Mesenchymal stem cell (in vitro differentiated cells and primary cell): ENCODE data around the gene TRAM2.

ENCODE experiments used
- DNase-seq: peaks from one replicate; pipeline ENCODE4 v3.0.0-alpha.2; 2013
- H2AFZ ChIP-seq: one replicate; pipeline ENCODE4 v1.6.1; 2013; ENCODE audit warnings: low read depth, mild to moderate bottlenecking, control low read depth, inconsistent platforms, low read length, moderate library complexity
- H2AK5ac ChIP-seq: 2 replicates; pipeline ENCODE4 v1.6.1; 2013; ENCODE audit warnings: low read length, moderate library complexity, mild to moderate bottlenecking, inconsistent platforms; ENCODE audit not compliant: severe bottlenecking
- H2BK120ac ChIP-seq: one replicate; pipeline ENCODE4 v1.6.1; 2013; ENCODE audit warnings: low read depth, mild to moderate bottlenecking, inconsistent platforms, low read length, moderate library complexity
- H2BK12ac ChIP-seq, 2 experiments: one replicate each; pipeline ENCODE4 v1.6.1; 2013; ENCODE audit warnings: inconsistent platforms in 2 of 2, low read length in 2 of 2, mild to moderate bottlenecking in 2 of 2, moderate library complexity in 2 of 2, control low read depth in 1 of 2
- H2BK15ac ChIP-seq: one replicate; pipeline ENCODE4 v1.6.1; 2013; ENCODE audit warnings: mild to moderate bottlenecking, low read depth, inconsistent platforms; ENCODE audit not compliant: poor library complexity, severe bottlenecking
- H2BK5ac ChIP-seq: 2 replicates; pipeline ENCODE4 v1.6.1; 2013; ENCODE audit warnings: low read depth, mild to moderate bottlenecking, low read length, control low read depth, inconsistent platforms; ENCODE audit not compliant: poor library complexity, severe bottlenecking
- H3K14ac ChIP-seq, 2 experiments: one replicate each; pipeline ENCODE4 v1.6.1; 2013; ENCODE audit warnings: inconsistent platforms in 2 of 2, low read length in 2 of 2, control low read depth in 1 of 2, mild to moderate bottlenecking in 1 of 2, moderate library complexity in 1 of 2
- H3K18ac ChIP-seq, 2 experiments: one replicate each; pipeline ENCODE4 v1.6.1; 2013; ENCODE audit warnings: inconsistent platforms in 2 of 2, low read length in 2 of 2, control low read depth in 1 of 2, low read depth in 1 of 2, mild to moderate bottlenecking in 1 of 2
- H3K23ac ChIP-seq, 2 experiments: one replicate each; pipeline ENCODE4 v1.6.1; 2013; ENCODE audit warnings: inconsistent platforms in 2 of 2, low read length in 2 of 2, mild to moderate bottlenecking in 2 of 2, moderate library complexity in 2 of 2, control low read depth in 1 of 2
- H3K27ac ChIP-seq: 2 replicates; pipeline ENCODE4 v1.5.1; 2013; ENCODE audit warnings: mild to moderate bottlenecking, moderate library complexity, low read length, control low read depth, inconsistent platforms; ENCODE audit not compliant: poor library complexity, severe bottlenecking
- H3K27me3 ChIP-seq, 2 experiments: 2 replicates each; pipeline versions ENCODE4 v1.6.1 to v1.7.0; 2013; ENCODE audit warnings: low read length in 2 of 2, mild to moderate bottlenecking in 2 of 2, moderate library complexity in 2 of 2, control low read depth in 1 of 2, inconsistent platforms in 1 of 2; ENCODE audit not compliant: control insufficient read depth in 1 of 2, insufficient read depth in 1 of 2
- H3K36me3 ChIP-seq, 2 experiments: 2 replicates each; pipeline versions ENCODE4 v1.6.1 to v1.7.0; 2013; ENCODE audit warnings: low read length in 2 of 2, control low read depth in 1 of 2, inconsistent platforms in 1 of 2, low read depth in 1 of 2, mild to moderate bottlenecking in 1 of 2; ENCODE audit not compliant: insufficient read depth in 2 of 2, control insufficient read depth in 1 of 2
- H3K4ac ChIP-seq, 2 experiments: one replicate each; pipeline ENCODE4 v1.6.1; 2013; ENCODE audit warnings: inconsistent platforms in 2 of 2, low read length in 2 of 2, mild to moderate bottlenecking in 2 of 2, moderate library complexity in 2 of 2, control low read depth in 1 of 2, low read depth in 1 of 2
- H3K4me1 ChIP-seq: 2 replicates; pipeline ENCODE4 v1.6.1; 2013; ENCODE audit warnings: low read depth, low read length, control low read depth; ENCODE audit not compliant: control insufficient read depth, insufficient read depth
- H3K4me2 ChIP-seq: 2 replicates; pipeline ENCODE4 v1.6.1; 2013; ENCODE audit warnings: low read length, mild to moderate bottlenecking, inconsistent platforms; ENCODE audit not compliant: poor library complexity, severe bottlenecking
- H3K4me3 ChIP-seq, 2 experiments: 2 replicates each; pipeline versions ENCODE4 v1.5.1 to v1.7.0; 2013; ENCODE audit warnings: low read length in 2 of 2, mild to moderate bottlenecking in 2 of 2, control low read depth in 1 of 2, low read depth in 1 of 2; ENCODE audit not compliant: insufficient read depth in 1 of 2
- H3K79me1 ChIP-seq: replicated peaks from 2 replicates; pipeline ENCODE4 v1.6.1; 2013; ENCODE audit warnings: mild to moderate bottlenecking, control low read depth, low read length, inconsistent platforms; ENCODE audit not compliant: poor library complexity, severe bottlenecking
- H3K9ac ChIP-seq: 2 replicates; pipeline ENCODE4 v1.7.0; 2013; ENCODE audit warnings: mild to moderate bottlenecking, low read length, moderate library complexity
- H3K9me3 ChIP-seq: 2 replicates; pipeline ENCODE4 v1.7.0; 2013; ENCODE audit warnings: mild to moderate bottlenecking, low read length; ENCODE audit not compliant: control insufficient read depth
- H4K8ac ChIP-seq: one replicate; pipeline ENCODE4 v1.6.1; 2013; ENCODE audit warnings: inconsistent platforms, mild to moderate bottlenecking, low read length, moderate library complexity
- H4K91ac ChIP-seq: one replicate; pipeline ENCODE4 v1.6.1; 2013; ENCODE audit warnings: mild to moderate bottlenecking, low read length, inconsistent platforms
- WGBS: methylation state at CpG from one replicate; pipeline ENCODE4 v1.1.7; 2013; ENCODE audit warnings: mixed read lengths; 5-methylcytosine and 5-hydroxymethylcytosine counted together

The TRAM2 gene

GRCh38 chr6:52546678-52547077 is 30.2 kb downstream of the TRAM2 start:
- no peaks in the 10 kb centered on the region for H3K27me3 ChIP-seq
- peaks cover 4 to 60% of the 10 kb centered on the region in 2 experiments for H3K36me3 ChIP-seq
- H3K4ac ChIP-seq, result peak overlapping the region in 1 of 2 experiments; percentile 41
- H2AFZ ChIP-seq, result no peak overlapping the region
- no peaks in the 10 kb centered on the region for H3K79me1 ChIP-seq
- H2BK120ac ChIP-seq, result no peak overlapping the region
- no peak overlapping the region for H4K91ac ChIP-seq
- peaks cover 40% of the 10 kb centered on the region for H3K4me1 ChIP-seq
- WGBS, result 81% methylated on average over 3 of the region's 3 CpGs
- H2AK5ac ChIP-seq, result peak overlapping the region; percentile 66
- H3K27ac ChIP-seq, result peak overlapping the region; percentile 35
- no peak overlapping the region for H3K4me2 ChIP-seq
- H3K14ac ChIP-seq, result no peak overlapping the region
- H3K23ac ChIP-seq, result no peak overlapping the region
- H2BK5ac ChIP-seq, result peak overlapping the region; percentile 3
- peak overlapping the region; percentile 27 for H4K8ac ChIP-seq
- no peaks in the 10 kb centered on the region for H3K9me3 ChIP-seq
- no peak overlapping the region for H3K9ac ChIP-seq
- DNase-seq, result no peak
- H3K18ac ChIP-seq, result peak overlapping the region; percentile 55 to 71
- no peak overlapping the region for H3K4me3 ChIP-seq
- H2BK15ac ChIP-seq, result peak overlapping the region; percentile 12
- peak overlapping the region in 1 of 2 experiments; percentile 38 for H2BK12ac ChIP-seq

- Histone ChIP-seq H3K4ac (no peak overlapping the region), H2BK120ac (no peak overlapping the region), H3K27ac (peak overlapping the region; percentile 35), H3K27me3 (no peaks in the 10 kb centered on the region), H3K4me2 (no peak overlapping the region), H2BK5ac (no peak overlapping the region), H3K79me1 (no peaks in the 10 kb centered on the region), H2BK15ac (no peak overlapping the region), H4K8ac (peak overlapping the region; percentile 79), H4K91ac (no peak overlapping the region), H3K4me3 (no peak overlapping the region), H3K18ac (peak overlapping the region in 1 of 2 experiments; percentile 73), H2BK12ac (peak overlapping the region in 1 of 2 experiments; percentile 51), H3K4me1 (peaks cover 40% of the 10 kb centered on the region), H3K36me3 (peaks cover 4 to 63% of the 10 kb centered on the region in 2 experiments), H2AFZ (no peak overlapping the region), H3K9ac (no peak overlapping the region), H3K14ac (peak overlapping the region in 1 of 2 experiments; percentile 22), H3K9me3 (no peaks in the 10 kb centered on the region), H2AK5ac (peak overlapping the region; percentile 95), H3K23ac (peak overlapping the region in 1 of 2 experiments; percentile 90)
- DNase-seq, result no peak
- WGBS, result 100% methylated on average over 1 of the region's 1 CpG
Measured at GRCh38 chr6:52546192-52546591, 30.7 kb downstream of the TRAM2 start.

- DNase-seq, result no peak
- Histone ChIP-seq H3K23ac (peak overlapping the region in 1 of 2 experiments; percentile 90), H2BK15ac (no peak overlapping the region), H2AFZ (no peak overlapping the region), H3K79me1 (no peaks in the 10 kb centered on the region), H2AK5ac (peak overlapping the region; percentile 95), H3K4me1 (peaks cover 38% of the 10 kb centered on the region), H3K36me3 (peaks cover 4 to 64% of the 10 kb centered on the region in 2 experiments), H3K9me3 (no peaks in the 10 kb centered on the region), H3K27me3 (no peaks in the 10 kb centered on the region), H3K14ac (peak overlapping the region in 1 of 2 experiments; percentile 26), H3K9ac (no peak overlapping the region), H4K8ac (peak overlapping the region; percentile 79), H2BK120ac (no peak overlapping the region), H4K91ac (peak overlapping the region; percentile 71), H3K4me3 (no peak overlapping the region), H3K4ac (peak overlapping the region in 1 of 2 experiments; percentile 9), H3K18ac (peak overlapping the region; percentile 17 to 73), H3K4me2 (no peak overlapping the region), H3K27ac (peak overlapping the region; percentile 87), H2BK12ac (peak overlapping the region; percentile 14 to 51), H2BK5ac (peak overlapping the region; percentile 39)
- WGBS, result 92% methylated on average over 6 of the region's 6 CpGs
Measured at GRCh38 chr6:52545406-52546119, 31.3 kb downstream of the TRAM2 start.

- peak overlapping the region; percentile 71 for H4K91ac ChIP-seq
- 67% methylated on average over 7 of the region's 9 CpGs for WGBS
Measured at GRCh38 chr6:52544602-52545405, 32.1 kb downstream of the TRAM2 start.

More at GRCh38 chr6:52544602-52545405, 32.1 kb downstream of the TRAM2 start:
- no peak overlapping the region for H2AFZ ChIP-seq
- H3K14ac ChIP-seq, result peak overlapping the region in 1 of 2 experiments; percentile 26
- no peak for DNase-seq
- H3K9me3 ChIP-seq, result no peaks in the 10 kb centered on the region
- H3K4me3 ChIP-seq, result peak overlapping the region in 1 of 2 experiments; percentile 42
- peaks cover 35% of the 10 kb centered on the region for H3K4me1 ChIP-seq
- H3K36me3 ChIP-seq, result peaks cover 4 to 59% of the 10 kb centered on the region in 2 experiments
- H3K27ac ChIP-seq, result peak overlapping the region; percentile 87
- peak overlapping the region; percentile 90 for H4K8ac ChIP-seq
- peak overlapping the region; percentile 36 for H2BK120ac ChIP-seq
- H3K9ac ChIP-seq, result peak overlapping the region; percentile 27
- H3K79me1 ChIP-seq, result no peaks in the 10 kb centered on the region
- no peak overlapping the region for H3K23ac ChIP-seq
- H2BK12ac ChIP-seq, result peak overlapping the region; percentile 25 to 34
- no peaks in the 10 kb centered on the region for H3K27me3 ChIP-seq
- H2BK5ac ChIP-seq, result peak overlapping the region; percentile 86
- peak overlapping the region; percentile 9 to 57 for H3K4ac ChIP-seq
- H2AK5ac ChIP-seq, result peak overlapping the region; percentile 95
- H3K18ac ChIP-seq, result peak overlapping the region; percentile 64 to 93
- no peak overlapping the region for H3K4me2 ChIP-seq
- H2BK15ac ChIP-seq, result no peak overlapping the region
